HG03432 (cell line): ENCODE data around the gene TMEM167A.
A peak's percentile ranks its signal among the peaks of the same experiment; 100 is the strongest.

Experiments used
- ATAC-seq: cut with Tn5 transposase; IDR thresholded peaks from one replicate; pipeline ENCODE4 v1.9.1; 2021; ENCODE audit warnings: mild to moderate bottlenecking, moderate library complexity; ENCODE audit not compliant: unreplicated experiment

Gene TMEM167A

DNA sequence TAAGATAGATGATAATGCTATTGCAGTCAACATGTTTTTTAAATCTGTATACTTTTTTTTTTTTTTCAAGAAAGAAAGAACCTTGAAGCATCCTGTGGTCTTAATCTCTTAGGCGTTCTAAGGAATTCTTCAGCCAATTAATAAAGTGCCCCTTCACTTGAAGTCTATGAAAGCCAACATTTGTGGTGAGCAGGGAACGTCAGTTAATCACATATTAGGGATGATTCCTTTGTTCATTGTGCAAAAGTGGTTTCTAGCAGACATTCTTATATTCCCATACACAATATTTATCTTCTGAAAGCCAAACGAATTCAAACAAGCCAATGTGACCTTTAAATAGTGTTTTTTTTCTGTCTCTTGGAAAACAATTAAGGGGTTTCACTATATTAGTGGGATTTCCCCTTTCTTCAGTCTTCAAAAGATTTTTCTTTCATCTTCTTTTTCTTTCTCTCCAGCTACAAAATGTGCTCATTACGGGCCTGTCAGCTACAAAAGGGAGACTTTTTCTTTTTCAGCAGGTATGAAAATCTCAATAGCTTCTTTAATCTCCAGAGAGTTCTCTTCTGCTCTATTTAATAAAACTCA lies 40.1 kb downstream of the TMEM167A start:
- ATAC-seq: no peak

DNA sequence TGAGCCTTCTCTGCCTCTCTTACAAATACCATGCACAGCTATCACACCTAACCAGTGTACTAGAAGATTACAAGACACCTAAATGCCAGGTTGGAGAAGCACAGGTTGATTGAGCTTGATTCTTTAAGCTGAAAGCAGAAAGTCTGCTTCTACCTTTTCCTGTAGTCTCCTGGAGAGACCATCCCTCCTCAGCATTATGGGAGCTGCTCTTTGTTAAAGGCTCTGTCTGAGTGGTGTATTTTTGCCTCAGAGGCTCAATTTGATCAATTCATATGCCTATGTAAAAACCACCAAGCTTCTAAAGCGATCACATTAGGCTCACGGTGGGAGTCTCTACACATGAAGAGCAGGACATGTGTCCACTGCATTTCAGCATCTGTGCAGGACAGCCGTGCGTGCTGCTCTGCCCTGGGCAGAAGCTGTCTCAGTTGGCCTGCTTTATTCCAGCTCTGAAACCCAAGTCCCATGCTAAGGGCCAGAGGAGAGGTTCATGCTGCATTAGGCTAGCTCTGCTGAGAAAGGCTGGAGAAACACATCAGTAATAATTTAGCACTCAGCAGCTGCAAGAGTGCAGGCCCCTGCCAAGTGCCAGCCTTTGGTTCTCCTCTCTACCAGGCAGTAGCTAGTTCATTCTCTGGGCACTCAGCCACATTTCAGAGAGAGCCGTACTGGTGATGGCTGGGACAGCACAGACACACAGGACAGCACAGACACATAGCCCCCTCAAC lies 41.7 kb downstream of the TMEM167A start:
- no peak for ATAC-seq

DNA sequence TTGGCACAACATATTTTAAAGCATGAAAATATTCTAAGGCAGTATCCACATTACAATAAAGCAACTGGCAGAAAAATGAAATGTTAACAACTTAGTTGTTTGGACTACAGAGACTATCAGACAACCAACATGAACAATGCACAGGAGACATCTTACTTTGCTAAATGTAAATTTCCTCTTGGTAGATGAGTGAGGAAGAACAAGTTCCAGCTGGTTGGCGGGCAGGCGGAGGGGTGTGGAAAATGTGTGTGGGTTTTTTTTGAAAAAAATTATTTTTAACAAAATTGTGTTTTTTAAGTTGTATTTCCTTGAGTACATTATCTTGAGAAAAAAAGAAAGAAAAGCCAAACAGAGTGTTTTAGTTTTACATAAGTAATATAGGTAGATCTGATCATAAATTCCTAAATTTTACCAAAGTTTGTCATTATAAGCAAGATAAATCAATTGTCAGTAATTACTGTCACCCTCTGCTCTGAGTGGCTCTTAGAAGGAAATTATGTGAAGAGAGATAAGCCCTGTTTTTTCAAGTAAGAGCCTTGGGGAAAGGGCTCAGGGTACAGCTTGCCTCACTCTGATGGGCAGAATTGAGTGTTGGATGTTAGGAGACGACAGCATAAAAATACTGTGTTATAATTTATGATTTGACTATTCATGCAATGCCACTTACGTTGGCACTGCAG lies 42.5 kb downstream of the TMEM167A start:
- no peak for ATAC-seq

DNA sequence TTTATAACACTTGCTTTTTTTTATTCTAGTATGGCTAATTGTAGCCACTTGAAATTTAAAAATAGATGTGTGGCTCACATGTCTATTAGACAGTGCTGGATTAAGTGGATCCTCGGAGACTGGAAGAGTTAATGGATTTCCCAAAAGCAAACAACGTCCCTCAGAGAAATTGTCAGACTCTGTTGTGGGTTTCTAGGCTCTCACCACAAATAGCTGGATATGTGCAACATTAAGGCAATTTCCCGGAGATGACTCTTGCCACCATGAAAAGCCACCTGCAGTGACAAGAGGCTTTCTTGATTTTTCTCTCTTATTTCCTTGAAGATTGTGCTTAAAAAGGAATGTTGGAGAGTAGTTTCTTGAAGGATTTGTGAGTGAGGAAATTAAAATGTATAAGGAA lies 43.2 kb downstream of the TMEM167A start:
- no peak for ATAC-seq

DNA sequence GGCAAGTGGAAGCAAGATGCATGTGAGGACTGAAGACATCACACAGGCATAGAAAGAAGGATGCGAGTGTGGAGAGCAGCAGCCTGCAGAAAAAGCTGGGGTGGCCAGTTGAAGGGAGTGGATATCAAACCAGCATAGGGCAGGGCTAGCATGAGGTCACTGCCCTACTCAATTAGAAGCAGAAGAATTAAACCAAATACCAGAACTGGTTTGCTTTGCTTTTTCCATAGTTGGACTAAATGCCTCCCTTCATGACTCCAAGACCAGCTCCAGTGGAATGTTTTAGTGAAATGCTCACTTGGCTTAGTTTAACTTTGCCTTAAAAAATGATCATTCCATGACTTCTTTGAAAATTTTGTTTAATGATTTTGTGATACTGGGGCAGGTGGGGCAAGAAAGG lies 45.8 kb downstream of the TMEM167A start:
- no peak for ATAC-seq

DNA sequence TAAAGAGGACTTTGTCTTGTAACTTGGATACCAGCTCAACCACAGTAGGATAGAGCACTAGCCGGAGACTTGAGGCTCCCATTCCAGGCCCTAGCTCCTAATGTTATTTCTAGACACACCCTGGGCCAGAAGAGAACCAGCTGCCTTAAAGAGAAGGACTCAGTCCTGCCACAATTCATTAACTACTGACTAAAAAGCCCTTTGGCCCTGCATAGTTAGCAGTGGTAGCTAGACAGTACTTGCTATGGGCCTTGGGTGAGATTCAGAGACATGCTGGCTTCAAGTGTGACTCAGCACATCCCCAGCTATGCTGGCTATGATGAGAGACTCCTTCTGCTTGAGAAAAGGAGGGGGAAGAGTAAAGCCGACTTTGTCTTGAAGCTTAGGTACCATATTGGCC lies 47.3 kb downstream of the TMEM167A start:
- ATAC-seq: no peak

DNA sequence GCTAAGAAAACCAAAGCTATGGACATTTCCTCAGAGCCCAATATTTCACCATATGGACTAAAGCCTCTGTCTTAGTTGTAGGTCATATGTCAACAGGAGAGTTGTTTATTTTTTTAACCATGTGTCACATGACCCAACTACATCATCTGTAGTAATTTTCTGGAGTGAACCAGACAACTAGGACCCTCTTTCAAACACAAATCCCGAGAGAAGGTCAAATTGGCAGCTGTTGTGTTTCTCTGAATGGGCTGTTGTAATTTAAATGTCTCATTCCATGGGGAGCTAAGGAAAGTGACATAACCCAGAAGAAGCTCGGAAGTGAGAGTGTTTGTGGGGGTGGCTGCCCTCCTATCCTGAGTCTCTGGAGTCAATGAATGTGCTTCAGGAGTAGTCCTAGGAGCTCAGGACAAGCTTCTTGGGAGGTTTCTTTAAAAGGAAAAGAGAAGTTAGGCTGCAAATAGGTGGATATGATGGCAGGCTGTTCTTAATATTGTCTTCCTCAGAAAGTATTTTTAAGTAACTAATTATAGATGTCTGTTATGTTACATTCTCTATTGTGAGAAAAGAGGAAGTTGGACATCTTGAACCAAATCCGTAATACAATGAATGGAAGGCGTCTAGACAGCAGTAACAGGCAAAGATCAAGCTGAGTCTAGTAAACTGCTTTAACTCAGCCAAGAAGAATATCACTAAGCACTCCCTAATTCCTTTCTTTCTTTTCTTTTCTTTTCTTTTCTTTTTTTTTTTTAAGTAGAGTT lies 50.1 kb downstream of the TMEM167A start:
- ATAC-seq: peak; percentile 83

DNA sequence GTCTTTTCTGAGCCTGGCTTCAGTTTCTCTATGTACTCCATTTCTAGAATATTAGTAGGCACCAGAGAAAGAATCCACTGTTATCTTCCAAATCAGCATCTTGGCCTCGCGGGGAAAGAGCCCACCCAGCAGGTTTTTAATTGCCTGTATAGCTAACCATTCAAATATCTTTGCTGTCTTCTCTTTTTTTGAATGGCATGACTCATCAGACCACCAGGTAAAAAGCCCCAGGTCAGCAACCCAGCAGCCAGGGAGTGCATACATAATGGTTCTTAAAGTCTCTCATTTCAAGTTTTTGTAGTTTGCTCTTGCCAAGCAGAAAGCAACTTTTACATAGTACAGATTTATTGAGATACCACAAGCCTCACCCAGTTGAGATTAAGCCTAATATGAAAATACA lies 50.7 kb downstream of the TMEM167A start:
- ATAC-seq: peak; percentile 61

DNA sequence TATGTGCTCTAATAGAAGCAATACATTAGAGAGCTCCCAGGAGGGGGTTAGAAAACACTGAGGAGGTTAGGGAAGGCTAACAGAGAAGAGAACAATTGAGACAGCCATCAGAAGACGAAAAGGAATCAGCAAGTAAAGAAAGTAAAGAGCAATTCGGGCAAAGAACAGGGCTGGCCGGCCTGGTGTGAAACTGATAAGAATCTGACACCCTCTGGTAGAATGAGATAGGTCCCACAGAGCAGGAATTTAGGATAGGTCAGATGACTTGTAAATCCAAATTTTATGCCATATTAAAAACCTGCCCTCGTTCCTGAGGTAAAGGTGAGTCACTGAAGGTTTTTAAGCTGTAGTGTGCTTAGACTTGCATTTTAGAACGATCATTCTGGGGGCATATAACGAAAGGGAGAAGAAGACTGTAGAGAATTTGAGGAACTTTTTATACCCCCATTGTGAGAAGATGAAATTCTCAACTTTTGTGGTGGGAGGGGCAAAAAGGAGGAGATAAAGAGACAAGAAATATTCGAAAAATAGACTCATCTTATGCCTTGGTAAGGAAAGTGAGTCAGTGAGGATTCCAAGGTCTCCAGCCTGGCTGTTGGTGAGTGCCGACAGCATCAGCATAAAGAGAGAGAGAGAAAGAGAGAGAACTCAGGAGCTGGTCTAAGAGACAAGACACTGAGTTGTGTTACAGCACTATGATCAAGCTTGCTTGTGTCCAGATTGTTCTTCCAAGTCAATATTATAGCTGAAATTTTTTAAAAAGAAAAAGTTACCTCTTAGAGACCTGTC lies 51.3 kb downstream of the TMEM167A start:
- ATAC-seq: no peak

DNA sequence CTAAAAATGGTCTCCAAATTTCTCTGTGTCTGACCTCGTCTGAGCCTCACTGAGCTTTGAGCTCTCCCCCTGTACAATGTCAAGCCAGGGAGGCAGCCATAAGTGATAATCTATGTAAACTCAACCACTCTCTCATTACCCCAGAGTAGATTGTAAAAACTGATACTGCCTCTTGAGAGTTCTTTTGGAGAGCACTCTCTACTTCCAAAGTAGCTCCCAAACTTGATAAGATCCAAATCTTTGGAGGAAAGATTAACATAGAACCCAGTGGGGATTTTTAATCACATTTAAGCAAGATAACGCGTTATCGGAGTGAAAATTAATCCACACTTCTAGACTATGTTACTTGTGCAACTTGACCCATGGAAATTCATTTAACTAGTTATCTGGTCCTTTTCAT lies 54.9 kb downstream of the TMEM167A start:
- no peak for ATAC-seq

DNA sequence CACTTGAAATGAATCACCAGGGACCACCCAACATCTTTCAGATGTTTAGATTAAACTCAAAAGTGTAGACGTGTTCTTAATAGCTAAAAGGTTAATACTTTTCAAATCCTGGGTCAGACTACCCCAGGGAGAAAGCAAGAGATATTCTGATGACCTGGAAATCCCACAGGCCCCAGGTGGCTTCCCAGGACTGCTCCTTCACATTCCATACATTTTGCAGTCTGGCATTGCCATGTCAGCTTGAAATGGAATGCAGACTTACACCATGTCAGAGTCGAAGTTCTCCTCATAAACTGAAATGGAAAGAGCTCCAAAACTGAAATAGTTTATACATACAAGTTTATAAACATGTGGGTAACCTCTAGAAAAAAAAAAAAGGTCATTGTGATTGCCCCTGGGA lies 61.5 kb downstream of the TMEM167A start:
- ATAC-seq: no peak

DNA sequence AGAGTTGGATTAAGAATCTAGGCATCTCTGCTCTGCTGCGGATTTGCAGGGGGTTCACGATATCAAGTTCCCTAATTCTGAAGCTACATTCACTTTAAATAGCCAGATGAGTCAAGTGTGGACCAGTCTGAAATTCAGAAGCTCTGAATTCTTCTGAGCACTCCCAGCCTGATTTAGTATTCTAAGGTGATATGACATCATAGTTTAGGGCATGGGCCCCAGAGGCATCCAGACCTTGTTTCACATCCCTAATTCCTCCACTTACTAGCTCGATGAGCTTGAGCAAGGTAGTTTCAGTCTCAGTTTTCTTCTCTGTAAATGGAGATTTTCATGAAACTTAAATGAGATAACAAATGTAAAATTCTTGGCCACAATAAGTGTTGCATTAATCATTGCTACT lies 65.2 kb downstream of the TMEM167A start:
- peak; percentile 100 for ATAC-seq

DNA sequence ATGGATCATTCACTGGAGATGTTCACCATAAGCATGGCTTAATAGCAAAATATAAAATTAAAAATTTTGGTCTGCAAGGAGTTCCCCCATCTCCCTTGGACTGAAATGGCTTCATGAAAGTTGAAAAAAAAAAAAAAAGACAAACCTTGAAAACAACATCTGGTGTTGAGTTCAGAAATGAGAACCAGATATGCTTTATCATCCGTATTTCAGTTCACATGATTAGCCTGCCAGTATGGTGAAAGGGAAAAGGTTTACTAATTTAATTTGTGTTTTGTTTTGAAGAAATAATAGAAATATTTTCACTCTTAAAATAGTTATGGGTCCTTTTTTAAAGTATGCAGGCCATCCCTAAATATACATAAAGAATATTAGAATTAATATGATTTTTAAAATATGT lies 67.8 kb downstream of the TMEM167A start:
- ATAC-seq: no peak

DNA sequence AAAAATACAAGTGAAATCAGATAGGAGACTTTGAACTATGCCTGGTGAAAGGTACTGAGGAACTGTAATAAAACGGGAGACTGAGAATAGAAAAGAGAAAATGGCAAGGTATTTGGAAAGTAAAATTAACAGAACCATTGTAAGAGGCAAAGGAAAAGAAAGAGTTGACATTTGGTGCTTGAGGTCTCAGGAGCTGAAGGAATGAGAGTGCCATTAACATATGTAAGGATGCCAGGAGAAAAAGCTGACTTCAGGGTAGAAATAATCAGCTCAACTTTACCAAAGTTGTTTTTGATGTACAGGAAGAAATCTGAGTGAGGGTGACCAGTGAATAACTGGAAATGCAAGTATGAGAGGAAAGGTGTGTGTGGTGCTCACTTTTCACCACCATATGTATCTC lies 69.4 kb downstream of the TMEM167A start:
- no peak for ATAC-seq

DNA sequence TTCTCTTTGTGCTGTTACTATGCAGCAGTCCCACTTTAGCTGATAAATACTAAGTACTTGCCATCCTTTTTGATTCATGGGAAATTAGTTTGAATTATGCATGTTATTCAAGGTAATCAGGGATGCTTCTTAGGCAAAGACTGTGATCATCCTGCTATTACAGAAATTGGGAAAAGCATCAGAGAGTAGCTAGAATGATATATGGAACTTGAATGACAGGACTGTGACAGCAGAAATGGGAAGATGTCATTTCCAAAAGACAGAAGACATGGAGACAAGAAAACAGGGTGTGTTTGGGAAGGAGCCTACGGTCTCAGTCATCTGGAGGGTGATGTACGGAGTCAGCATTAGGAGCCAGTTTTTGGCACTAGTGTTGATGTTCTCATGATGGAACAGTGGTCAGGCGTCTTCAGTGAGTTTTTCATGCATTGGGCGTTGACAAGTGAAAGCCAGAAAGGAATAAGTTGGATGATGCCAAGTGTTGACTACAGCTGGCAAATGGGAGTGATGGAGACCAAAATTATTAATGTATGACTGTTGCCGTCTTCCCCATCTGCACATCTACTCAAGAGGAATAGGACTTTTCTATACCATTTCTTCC lies 70.4 kb downstream of the TMEM167A start:
- ATAC-seq: no peak

DNA sequence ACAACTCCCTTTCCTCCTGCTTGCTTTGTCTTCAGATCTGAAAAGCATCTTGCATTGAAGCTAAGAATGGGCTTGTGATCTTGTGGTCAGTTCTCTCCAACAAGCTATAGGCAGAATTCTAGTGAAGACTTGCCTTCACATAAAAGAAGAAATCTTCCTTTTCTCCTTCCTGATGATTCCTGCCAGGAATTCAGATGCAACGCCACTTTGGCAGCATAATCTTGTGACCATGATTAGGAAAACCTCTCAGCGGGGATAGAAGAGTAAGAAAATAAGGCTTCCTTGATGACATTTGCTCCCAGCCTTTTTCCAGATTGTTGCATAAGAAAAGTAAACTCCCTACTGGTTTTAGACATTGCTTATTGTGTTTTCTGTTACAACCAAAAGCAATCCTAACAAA lies 73.4 kb downstream of the TMEM167A start:
- no peak for ATAC-seq
